Mucosa of stomach (tissue), 1 donor: Measurements from ENCODE around the gene LYSET.
"Not testable (repeated sequence)": the region's sequence is repeated elsewhere in the genome, so short reads cannot be mapped to it uniquely, and the experiment has no call there.

Experiments used
- H3K27me3 ChIP-seq: one replicate; pipeline ENCODE4 v1.7.0; 2013; ENCODE audit warnings: mild to moderate bottlenecking, low read length; ENCODE audit not compliant: control insufficient read depth, insufficient read depth
- H3K36me3 ChIP-seq: one replicate; pipeline ENCODE4 v1.7.0; 2013; ENCODE audit warnings: low read length; ENCODE audit not compliant: control insufficient read depth, insufficient read depth
- H3K4me1 ChIP-seq: one replicate; pipeline ENCODE4 v1.7.0; 2013; ENCODE audit warnings: mild to moderate bottlenecking, low read length; ENCODE audit not compliant: control insufficient read depth, insufficient read depth
- H3K4me3 ChIP-seq: one replicate; pipeline ENCODE4 v1.7.0; 2013; ENCODE audit warnings: low read length
- H3K9ac ChIP-seq: one replicate; pipeline ENCODE4 v1.7.0; 2013; ENCODE audit warnings: mild to moderate bottlenecking, low read length, moderate library complexity
- H3K9me3 ChIP-seq: one replicate; pipeline ENCODE4 v1.7.0; 2013; ENCODE audit warnings: mild to moderate bottlenecking, low read length, moderate library complexity; ENCODE audit not compliant: control insufficient read depth
- donor health status: Pancreatic carcinoma.

The LYSET gene

DNA sequence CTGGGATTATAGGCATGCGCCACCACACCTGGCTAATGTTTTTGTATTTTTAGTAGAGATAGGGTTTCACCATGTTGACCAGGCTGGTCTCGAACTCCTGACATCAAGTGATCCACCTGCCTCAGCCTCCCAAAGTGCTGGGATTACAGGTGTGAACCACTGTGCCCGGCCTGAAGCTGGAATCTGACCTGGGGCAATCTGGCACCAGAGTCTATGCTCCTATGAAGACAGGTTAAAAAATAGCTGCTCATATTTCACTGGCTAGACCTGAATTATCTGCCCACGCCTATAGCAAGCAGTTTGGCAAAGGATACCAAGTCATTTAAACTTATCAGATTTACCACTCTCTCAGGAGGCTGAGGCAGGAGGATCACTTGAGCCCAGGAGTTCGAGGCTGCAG lies 10.4 kb upstream of the LYSET start:
- not testable (repeated sequence) for H3K36me3 ChIP-seq, H3K4me3 ChIP-seq, H3K9ac ChIP-seq

GRCh38 chr14:93175492-93175891 lies 9.6 kb upstream of the LYSET start:
- H3K36me3 ChIP-seq: no peaks in the 10 kb centered on the region
- no peaks in the 10 kb centered on the region for H3K27me3 ChIP-seq
- no peak overlapping the region for H3K9ac ChIP-seq
- H3K9me3 ChIP-seq: no peaks in the 10 kb centered on the region
- H3K4me1 ChIP-seq: no peaks in the 10 kb centered on the region
- H3K4me3 ChIP-seq: no peak overlapping the region

More for the DNA sequence above, 10.4 kb upstream of the LYSET start:
- not testable (repeated sequence) for H3K9me3 ChIP-seq, H3K4me1 ChIP-seq, H3K27me3 ChIP-seq

GRCh38 chr14:93183596-93184317 lies 1.4 kb upstream of the LYSET start:
- no peaks in the 10 kb centered on the region for H3K27me3 ChIP-seq
- H3K4me1 ChIP-seq: peaks cover 12% of the 10 kb centered on the region
- H3K36me3 ChIP-seq: no peaks in the 10 kb centered on the region
- no peaks in the 10 kb centered on the region for H3K9me3 ChIP-seq
- H3K4me3 ChIP-seq: peak overlapping the region; percentile 78
- H3K9ac ChIP-seq: peak overlapping the region; percentile 91

GRCh38 chr14:93185349-93185720 lies 218 bp downstream of the LYSET start:
- H3K9me3 ChIP-seq: no peaks in the 10 kb centered on the region
- H3K36me3 ChIP-seq: no peaks in the 10 kb centered on the region
- peak overlapping the region; percentile 91 for H3K9ac ChIP-seq
- peaks cover 12% of the 10 kb centered on the region for H3K4me1 ChIP-seq
- H3K4me3 ChIP-seq: peak overlapping the region; percentile 72
- H3K27me3 ChIP-seq: no peaks in the 10 kb centered on the region

DNA sequence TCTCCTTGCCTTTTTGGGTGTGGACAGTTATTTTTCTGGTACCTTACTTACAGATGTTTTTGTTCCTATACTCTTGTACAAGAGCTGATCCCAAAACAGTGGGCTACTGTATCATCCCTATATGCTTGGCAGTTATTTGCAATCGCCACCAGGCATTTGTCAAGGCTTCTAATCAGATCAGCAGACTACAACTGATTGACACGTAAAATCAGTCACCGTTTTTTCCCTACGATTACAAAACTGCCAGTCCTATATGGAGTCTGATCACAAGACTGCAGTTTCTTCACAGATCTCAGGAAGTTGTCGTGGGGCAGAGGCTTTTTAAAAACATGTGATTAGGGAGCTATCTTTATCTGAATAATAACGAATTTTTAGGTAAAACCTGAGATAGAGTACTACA lies 1.3 kb downstream of the LYSET start:
- H3K4me1 ChIP-seq: peaks cover 12% of the 10 kb centered on the region
- H3K9me3 ChIP-seq: no peaks in the 10 kb centered on the region
- no peaks in the 10 kb centered on the region for H3K27me3 ChIP-seq
- H3K9ac ChIP-seq: no peak overlapping the region
- H3K4me3 ChIP-seq: no peak overlapping the region
- no peaks in the 10 kb centered on the region for H3K36me3 ChIP-seq

- Histone ChIP-seq H3K4me3 (no peak overlapping the region), H3K9me3 (no peaks in the 10 kb centered on the region), H3K27me3 (no peaks in the 10 kb centered on the region), H3K9ac (no peak overlapping the region), H3K4me1 (peaks cover 12% of the 10 kb centered on the region), H3K36me3 (no peaks in the 10 kb centered on the region)
These were observed 1.8 kb downstream of the LYSET start for GRCh38 chr14:93186956-93187355.

- H3K36me3 ChIP-seq: no peaks in the 10 kb centered on the region
- H3K27me3 ChIP-seq: no peaks in the 10 kb centered on the region
- H3K4me3 ChIP-seq: no peak overlapping the region
- no peaks in the 10 kb centered on the region for H3K9me3 ChIP-seq
- H3K9ac ChIP-seq: no peak overlapping the region
- H3K4me1 ChIP-seq: no peaks in the 10 kb centered on the region
These were observed 10.3 kb downstream of the LYSET start for GRCh38 chr14:93195316-93195999.

GRCh38 chr14:93199031-93199430 lies 13.9 kb downstream of the LYSET start:
- H3K9me3 ChIP-seq: no peaks in the 10 kb centered on the region
- no peak overlapping the region for H3K9ac ChIP-seq
- no peaks in the 10 kb centered on the region for H3K27me3 ChIP-seq
- no peaks in the 10 kb centered on the region for H3K36me3 ChIP-seq
- H3K4me3 ChIP-seq: no peak overlapping the region
- H3K4me1 ChIP-seq: no peaks in the 10 kb centered on the region

GRCh38 chr14:93200553-93200952 lies 15.4 kb downstream of the LYSET start:
- no peaks in the 10 kb centered on the region for H3K4me1 ChIP-seq
- no peaks in the 10 kb centered on the region for H3K27me3 ChIP-seq
- H3K36me3 ChIP-seq: no peaks in the 10 kb centered on the region
- H3K4me3 ChIP-seq: no peak overlapping the region
- no peaks in the 10 kb centered on the region for H3K9me3 ChIP-seq
- no peak overlapping the region for H3K9ac ChIP-seq

- Histone ChIP-seq H3K4me1 (no peaks in the 10 kb centered on the region), H3K9me3 (no peaks in the 10 kb centered on the region), H3K9ac (no peak overlapping the region), H3K36me3 (no peaks in the 10 kb centered on the region), H3K27me3 (no peaks in the 10 kb centered on the region), H3K4me3 (no peak overlapping the region)
These were observed 16.1 kb downstream of the LYSET start for GRCh38 chr14:93201155-93201704.

DNA sequence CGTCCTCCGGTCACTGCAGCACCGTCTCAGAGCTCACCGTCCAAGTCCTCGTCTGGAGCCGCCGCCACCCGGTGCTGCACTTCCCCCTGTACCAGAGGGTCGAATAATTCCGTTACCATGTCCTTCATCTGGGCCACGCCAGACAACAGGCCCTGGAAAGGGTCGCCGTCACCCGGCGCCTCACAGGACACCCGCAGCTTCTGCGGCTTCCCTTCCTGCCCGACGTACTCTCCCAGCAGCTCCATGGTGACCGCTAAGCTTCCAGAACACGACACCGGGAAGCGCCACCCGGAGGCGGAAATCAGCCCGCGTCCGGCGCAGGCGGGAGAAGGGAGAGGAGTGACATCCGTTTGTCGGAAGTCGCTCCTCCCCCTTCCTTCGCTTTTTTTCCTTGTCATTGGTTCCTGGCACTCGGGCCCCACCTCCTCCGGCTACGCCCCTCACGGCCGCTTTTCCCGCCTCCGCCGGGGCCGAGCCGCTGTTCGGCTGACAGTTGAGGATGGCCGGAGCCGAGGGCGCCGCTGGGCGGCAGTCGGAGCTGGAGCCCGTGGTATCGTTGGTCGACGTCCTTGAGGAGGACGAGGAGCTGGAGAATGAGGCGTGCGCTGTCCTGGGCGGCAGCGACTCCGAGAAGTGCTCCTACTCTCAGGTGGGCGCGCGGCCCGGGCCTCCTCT lies 21.8 kb downstream of the LYSET start, which contains the start of the genes GON7 and UBR7:
TSS of gene GON7 (minus strand) at position 273 of the 675 bp plus-strand sequence. CDS start at position 245, 28 bp downstream.
TSS of gene UBR7 (plus strand) at position 464 of the 675 bp plus-strand sequence. CDS start at position 500, 36 bp downstream.
- no peaks in the 10 kb centered on the region for H3K27me3 ChIP-seq
- peak within 1 kb of the TSS; percentile 31 for H3K4me3 ChIP-seq
- peaks cover 8% of the 10 kb centered on the region for H3K4me1 ChIP-seq
- no peaks in the 10 kb centered on the region for H3K36me3 ChIP-seq
- no peaks in the 10 kb centered on the region for H3K9me3 ChIP-seq
- H3K9ac ChIP-seq: peak within 1 kb of the TSS; percentile 76
